GM18502 (cell line): ENCODE results near the gene ZNF708.
"Not testable (repeated sequence)": the region's sequence is repeated elsewhere in the genome, so short reads cannot be mapped to it uniquely, and the experiment has no call there.

Experiments
- ATAC-seq: cut with Tn5 transposase; IDR thresholded peaks from one replicate; pipeline ENCODE4 v1.9.1; 2021; ENCODE audit warnings: mild to moderate bottlenecking; ENCODE audit not compliant: unreplicated experiment, poor library complexity

ZNF708 gene

DNA sequence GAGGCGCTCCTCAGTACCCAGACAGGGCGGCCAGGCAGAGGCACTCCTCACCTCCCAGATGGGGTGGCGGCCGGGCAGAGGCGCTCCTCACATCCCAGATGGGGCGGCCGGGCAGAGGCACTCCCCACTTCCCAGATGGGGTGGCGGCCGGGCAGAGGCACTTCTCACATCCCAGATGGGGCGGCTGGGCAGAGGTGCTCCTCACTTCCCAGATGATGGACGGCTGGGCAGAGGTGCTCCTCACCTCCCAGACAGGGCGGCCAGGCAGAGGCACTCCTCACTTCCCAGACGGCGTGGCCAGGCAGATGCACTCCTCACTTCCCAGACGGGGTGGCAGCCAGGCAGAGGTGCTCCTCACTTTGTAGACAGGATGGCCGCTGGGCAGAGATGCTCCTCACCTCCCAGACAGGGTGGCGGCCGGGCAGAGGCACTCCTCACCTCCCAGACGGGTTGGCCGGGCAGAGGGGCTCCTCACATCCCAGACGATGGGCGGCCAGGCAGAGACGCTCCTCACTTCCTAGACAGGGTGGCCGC lies 68.3 kb downstream of the ZNF708 start:
- not testable (repeated sequence) for ATAC-seq

DNA sequence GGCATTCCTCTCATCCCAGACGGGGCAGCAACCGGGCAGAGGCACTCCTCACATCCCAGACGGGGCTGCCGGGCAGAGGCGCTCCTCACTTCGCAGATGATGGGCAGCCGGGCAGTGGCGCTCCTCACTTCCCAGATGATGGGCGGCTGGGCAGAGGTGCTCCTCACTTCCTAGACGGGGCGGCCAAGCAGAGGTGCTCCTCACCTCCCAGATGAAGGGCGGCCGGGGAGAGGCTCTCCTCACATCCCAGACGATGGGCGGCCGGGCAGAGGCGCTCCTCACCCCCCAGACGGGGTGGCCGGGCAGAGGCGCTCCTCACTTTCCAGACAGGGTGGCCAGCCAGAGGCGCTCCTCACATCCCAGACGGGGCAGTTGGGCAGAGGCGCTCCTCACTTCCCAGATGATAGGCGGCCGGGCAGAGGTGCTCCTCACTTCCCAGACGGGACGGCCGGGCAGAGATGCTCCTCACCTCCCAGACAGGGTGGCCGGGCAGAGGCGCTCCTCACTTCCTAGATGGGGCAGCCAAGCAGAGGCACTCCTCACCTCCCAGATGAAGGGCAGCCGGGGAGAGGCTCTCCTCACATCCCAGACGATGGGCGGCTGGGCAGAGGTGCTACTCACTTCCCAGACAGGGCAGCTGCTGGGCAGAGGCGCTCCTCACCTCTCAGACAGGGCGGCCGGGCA lies 68.9 kb downstream of the ZNF708 start:
- ATAC-seq: no peak

DNA sequence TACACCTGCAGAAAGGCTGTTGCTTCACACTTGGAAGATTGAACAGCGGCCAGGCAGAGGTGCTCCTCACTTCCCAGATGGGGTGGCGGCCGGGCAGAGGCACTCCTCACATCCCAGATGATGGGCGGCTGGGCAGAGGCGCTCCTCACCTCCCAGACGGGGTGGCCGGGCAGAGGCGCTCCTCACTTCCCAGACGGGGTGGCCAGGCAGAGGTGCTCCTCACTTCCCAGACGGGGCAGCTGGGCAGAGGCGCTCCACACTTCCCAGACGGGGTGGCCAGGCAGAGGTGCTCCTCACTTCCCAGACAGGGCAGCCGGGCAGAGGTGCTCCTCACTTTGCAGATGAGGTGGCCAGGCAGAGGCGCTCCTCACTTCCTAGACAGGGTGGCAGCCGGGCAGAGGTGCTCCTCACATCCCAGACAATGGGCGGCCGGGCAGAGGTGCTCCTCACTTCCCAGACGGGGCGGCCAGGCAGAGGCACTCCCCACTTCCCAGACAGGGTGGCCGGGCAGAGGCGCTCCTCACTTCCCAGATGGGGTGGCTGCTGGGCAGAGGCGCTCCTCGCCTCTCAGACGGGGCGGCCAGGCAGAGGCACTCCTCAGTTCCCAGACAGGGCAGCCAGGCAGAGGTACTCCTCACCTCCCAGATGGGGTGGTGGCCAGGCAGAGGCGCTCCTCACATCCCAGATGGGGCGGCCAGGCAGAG lies 69.6 kb downstream of the ZNF708 start:
- ATAC-seq: not testable (repeated sequence)

DNA sequence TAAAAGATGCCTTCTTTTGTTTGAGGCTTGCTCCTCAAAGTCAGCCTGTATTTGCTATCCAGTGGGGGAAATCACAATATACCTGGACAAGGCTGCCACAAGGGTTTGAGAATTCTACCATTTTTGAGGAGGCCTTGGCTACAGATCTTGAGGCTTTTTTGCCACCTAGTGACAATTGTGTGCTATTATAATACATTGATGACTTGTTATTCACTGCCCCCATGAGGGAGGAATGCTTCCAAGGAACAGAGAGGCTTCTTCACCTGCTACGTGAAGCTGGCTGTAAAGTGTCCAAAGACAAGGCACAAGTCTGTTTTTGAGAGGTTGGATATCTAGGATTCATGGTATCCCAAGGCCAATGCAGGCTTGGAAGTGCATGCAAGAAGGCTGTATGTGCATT lies 72.5 kb downstream of the ZNF708 start:
- no peak for ATAC-seq
